HG03045 (cell line): ENCODE data around the gene BRCA1.
"Not testable (repeated sequence)": the region's sequence is repeated elsewhere in the genome, so short reads cannot be mapped to it uniquely, and the experiment has no call there.

ENCODE experiments used
- ATAC-seq: cut with Tn5 transposase; IDR thresholded peaks from one replicate; pipeline ENCODE4 v1.9.1; 2021; ENCODE audit warnings: mild to moderate bottlenecking, moderate library complexity; ENCODE audit not compliant: unreplicated experiment

The BRCA1 gene

DNA sequence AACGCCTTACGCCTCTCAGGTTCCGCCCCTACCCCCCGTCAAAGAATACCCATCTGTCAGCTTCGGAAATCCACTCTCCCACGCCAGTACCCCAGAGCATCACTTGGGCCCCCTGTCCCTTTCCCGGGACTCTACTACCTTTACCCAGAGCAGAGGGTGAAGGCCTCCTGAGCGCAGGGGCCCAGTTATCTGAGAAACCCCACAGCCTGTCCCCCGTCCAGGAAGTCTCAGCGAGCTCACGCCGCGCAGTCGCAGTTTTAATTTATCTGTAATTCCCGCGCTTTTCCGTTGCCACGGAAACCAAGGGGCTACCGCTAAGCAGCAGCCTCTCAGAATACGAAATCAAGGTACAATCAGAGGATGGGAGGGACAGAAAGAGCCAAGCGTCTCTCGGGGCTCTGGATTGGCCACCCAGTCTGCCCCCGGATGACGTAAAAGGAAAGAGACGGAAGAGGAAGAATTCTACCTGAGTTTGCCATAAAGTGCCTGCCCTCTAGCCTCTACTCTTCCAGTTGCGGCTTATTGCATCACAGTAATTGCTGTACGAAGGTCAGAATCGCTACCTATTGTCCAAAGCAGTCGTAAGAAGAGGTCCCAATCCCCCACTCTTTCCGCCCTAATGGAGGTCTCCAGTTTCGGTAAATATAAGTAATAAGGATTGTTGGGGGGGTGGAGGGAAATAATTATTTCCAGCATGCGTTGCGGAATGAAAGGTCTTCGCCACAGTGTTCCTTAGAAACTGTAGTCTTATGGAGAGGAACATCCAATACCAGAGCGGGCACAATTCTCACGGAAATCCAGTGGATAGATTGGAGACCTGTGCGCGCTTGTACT, at the start of gene BRCA1:
Gene BRCA1 (minus strand): TSS at position 232 of the 834 bp plus-strand sequence. CDS start 1,268 bp downstream, outside the sequence.
- peak; percentile 94 for ATAC-seq

DNA sequence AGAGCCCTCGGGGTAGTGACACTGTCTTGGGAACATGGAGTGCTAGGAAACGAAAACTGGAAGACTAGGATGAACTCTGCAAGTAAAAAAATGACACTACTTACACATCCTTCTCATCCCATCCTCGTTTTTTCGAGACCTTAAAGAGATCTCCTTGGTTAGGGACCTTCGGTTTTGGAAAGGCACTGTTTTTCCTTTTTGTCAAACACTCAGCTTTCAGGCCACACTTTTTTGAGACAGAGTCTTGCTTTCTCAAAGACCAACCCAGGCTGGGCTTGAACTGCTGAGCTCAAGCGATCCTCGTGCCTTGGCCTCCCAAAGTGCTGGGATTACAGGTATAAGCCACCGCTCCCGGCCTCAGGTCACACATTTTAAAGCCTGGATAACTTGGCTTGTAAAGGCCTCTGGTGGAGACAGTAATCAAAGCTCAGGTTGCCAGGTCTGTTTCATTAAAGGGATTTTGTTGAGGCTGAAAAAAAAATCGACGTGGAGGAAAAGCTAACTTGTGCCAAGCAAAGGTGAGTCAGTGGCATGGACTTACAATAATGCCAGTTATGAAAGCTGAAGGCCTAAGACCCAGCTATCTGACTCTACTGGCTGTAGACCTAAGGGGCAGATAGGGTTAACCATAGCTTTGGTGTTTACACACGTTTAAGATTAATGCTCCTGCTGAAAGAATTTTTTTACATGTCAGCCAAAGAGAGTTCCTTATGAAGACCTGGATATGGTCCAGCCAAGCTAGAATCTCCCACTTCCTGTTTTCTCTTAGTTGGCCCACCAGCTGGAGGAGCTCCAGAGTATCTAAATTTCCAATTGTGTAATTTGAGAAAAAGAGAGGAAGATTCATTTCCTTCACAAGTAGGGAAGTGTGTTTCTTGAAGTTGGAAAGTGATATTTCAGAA, 46.7 kb upstream of the BRCA1 start:
- ATAC-seq = no peak

DNA sequence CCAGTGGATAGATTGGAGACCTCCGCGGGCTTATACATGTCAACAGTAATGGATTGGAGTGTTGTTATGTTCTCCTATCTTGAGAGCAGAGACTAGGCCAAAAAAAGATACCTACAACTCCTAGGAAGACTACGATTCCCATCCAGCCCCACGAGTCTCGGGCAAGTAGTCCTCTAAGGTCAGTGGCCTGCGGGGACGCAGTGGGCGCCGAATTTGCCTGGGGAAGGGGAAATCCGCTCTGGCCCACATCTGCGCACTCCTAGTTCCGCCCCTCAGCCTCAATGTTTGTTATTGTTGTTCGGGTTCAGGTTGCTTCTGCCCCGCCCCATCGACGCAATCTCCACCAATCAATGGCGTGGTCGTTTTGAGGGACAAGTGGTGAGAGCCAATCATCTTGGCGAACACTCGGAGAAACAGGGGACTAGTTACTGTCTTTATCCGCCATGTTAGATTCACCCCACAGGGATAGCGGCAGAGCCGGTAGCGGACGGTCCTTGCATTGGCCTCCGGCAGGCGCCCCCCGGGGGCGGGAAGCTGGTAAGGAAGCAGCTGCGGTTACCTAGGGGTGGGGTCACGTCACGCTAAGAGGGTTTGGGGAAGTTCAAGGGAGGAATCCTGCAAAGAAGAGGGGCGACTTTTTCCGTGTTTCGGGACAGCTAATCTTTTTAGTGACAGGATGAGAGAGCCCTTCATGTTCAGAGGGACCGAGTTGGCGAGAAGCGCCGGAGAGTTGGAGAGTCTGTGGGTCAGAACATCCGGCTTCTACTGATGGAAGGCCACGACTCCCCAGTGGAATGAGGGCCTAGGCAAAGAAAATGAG, 45.8 kb upstream of the BRCA1 start, which contains the start of gene NBR1:
Gene NBR1 (plus strand): TSS at position 449 of the 820 bp plus-strand sequence. CDS start 4,586 bp downstream, outside the sequence.
- peak; percentile 77 for ATAC-seq

DNA sequence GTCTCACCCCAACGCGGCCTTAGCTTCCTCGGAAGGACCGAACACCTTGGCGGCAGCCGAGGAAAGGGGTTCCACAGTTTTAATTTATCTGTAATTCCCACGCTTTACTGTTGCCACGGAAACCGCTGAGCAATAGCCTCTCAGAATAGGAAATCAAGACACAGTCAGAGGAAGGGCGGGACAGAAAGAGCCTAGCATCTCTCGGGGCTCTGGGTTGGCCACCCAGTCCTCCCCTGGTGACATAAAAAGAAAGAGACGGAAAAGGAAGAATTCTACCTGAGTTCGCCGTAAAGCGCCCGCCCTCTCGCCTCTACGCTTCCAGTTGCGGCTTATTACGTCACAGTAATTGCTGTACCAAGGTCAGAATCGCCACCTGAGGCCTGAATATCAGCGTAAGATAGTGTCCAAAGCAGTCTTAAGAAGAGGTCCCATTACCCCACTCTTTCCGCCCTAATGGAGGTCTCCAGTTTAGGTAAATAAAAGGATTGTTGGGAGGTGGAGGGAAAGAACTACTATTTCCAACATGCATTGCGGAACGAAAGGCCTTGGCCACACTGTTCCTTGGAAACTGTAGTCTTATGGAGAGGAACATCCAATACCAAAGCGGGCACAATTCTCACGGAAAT, 45.1 kb upstream of the BRCA1 start:
- peak; percentile 68 for ATAC-seq

DNA sequence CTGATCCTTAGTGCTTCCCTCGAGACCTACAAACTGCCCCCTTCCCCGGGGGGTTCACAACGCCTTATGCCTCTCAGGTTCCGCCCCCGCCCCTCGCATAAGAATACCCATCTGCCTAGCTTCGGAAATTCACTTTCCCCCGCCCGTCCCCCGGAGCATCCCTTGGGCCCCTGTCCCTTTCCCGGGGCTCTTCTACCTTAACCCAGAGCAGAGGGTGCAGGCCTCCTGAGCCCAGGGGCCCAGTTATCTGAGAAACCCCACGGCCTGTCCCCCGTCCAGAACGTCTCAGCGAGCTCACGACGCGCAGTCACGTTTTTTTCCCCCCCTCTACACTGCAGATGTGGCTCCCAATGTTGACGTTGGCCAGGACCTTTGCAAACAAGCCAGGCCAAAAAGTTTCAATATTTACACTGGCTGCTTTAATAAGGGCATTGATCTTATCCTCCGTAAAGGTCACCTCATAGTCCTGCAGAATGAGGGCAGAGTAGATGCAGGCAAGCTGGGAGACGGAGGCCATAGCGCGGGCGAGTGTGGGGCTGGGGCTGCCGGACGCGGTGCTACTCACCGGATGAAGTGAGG, 44.5 kb upstream of the BRCA1 start:
- ATAC-seq = peak; percentile 17

DNA sequence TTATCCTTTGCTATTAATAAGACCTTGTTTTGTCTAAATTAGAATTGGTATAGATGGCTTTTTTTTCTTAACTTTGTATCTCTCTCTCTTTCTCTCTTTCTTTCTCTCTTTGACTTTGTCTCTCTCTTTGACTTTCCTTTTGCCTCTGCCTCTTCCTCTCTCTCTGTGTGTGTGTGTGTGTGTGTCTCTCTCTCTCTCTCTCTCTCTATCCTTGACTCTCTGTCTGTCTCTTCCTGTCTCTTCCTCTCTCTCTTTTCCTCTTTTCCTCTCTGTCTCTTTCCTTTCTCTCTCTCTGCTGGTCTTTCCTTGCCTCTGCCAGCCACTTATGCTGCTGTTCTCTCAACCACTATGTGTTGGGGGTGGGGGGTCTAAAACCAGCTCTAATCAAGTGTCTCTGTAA, 40.8 kb upstream of the BRCA1 start:
- not testable (repeated sequence) for ATAC-seq

DNA sequence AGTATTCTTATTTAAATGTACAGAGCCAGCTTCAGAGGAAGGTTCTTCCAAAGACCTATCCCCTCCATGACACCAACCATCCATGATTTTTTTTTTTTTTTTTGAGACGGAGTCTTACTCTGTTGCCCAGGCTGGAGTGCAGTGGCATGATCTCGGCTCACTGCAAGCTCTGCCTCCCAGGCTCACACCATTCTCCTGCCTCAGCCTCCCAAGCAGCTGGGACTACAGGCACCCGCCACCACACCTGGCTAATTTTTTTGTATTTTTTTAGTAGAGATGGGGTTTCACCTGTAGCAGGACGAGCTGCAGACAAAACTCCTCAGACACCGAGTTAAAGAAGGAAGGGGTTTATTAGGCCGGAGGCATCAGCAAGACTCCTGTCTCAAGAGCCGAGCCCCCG, 34.8 kb upstream of the BRCA1 start:
- ATAC-seq = not testable (repeated sequence)

DNA sequence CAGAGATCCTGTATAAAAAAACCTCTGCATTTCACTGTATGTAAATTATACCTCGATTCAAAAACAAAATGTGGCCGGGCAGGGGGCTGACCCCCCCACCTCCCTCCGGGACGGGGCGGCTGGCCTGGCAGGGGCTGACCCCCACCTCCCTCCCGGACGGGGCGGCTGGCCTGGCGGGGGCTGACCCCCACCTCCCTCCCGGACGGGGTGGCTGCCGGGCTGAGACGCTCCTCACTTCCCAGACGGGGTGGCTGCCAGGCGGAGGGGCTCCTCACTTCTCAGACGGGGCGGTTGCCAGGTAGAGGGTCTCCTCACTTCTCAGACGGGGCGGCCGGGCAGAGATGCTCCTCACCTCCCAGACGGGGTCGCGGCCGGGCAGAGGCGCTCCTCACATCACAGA, 34.1 kb upstream of the BRCA1 start:
- ATAC-seq = not testable (repeated sequence)

DNA sequence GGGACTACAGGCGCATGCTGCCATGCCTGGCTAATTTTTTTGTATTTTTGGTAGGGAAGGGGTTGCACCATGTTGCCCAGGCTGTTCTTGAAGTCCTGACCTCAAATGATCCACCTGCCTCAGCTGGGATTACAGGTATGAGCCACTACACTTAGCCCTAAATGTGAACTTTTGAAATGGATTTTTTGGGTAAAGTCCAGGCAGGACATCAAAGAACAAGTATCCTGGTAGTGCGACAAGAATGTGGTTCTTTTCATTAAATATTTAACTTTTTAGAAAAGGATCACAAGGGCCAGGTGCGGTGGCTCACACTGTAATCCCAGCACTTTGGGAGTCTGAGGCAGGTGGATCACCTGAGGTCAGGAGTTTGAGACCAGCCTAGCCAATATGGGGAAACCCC, 30.5 kb upstream of the BRCA1 start:
- ATAC-seq = no peak

DNA sequence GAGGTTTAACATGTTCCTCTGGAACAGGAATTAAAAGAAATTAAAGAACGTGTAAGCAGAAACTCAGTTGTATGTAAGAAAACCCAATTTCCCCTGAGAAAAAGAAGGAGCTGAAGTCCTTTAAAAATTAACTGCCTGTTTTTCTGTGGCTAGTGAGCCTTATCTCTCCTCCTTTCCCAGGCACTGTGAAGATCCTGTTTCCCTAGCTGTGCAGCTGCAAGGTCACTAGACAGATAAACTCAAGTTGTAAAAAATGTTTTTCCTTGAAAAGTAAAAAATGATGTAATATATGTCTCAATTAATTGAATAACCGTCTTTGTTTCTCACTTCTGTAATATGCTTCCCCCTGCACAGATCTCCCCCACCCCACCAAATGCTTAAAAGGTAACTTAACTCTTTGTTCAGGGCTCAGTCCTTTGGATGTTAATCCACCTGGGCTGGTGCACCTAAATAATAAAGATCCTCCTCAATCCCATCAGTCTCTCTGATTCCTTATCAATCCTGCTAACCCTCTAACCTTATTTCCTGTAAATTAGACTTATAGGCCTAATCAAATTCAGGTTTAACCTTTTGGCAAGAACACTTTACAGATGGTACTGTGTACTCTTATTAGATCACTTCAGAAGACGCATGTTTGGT, 28.2 kb upstream of the BRCA1 start:
- ATAC-seq = not testable (repeated sequence)

DNA sequence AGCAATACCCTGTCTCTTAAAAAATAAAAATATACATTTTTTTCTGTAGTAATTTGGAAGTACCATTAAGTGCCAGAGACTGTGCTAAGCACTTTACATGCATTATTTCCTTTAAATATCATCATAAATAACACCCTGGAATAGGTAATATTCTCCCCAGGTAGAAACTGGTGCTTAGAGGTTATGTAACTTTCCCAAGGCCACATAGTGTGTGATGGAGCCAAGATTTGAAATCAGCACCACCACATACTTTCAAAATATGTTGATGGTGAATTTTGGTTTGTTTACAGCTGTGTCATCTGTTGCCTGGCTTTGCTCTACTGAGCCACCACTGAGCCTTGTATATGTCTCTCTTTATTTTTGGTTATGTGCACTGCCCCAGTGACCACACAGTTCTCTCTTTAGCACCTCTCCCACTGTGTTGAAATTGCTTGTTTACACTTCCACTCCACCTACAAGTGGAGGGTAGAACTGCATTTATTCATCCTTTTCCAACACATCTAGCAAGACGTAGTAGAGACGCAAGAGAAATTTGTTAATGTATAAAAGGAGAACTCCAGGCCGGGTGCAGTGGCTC, 26.8 kb upstream of the BRCA1 start:
- ATAC-seq = no peak

DNA sequence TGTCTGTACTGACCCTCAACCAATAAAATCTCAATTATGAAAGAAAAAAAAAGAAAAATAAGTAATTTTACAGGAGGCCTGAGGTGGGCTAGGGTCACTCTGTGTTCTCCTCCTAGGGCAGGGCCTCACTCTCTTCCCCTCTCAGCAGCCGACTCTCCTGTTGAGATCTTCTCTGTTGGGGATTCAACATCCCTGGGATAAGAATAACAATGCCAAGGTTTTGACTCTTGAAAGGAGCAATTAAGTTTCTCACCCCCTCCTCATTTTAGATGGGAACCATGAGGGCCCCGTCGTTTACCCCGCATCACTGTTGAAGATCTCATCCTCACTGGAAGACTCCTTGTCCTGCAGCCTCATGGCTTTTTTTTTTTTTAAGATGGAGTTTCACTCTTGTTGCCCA, 21.5 kb upstream of the BRCA1 start:
- no peak for ATAC-seq

DNA sequence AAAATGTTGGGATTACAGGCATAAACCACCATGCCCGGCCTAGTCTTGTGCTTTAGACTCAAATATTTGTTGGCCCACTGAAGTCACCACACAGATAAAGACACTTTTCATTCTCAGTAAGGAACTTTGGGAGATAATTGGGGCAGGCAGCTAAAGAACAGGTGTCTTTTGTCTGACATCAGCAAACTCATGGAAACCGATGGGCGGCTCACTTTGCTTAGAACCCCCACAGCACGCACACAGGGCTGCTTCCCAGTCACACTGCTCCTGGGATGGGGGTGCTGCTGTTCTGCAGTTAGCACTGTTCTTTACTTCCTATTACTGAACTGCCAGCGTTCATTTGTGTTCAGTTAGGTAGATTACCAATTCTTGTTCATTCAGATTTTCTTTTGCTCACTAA, 18.0 kb upstream of the BRCA1 start:
- no peak for ATAC-seq

DNA sequence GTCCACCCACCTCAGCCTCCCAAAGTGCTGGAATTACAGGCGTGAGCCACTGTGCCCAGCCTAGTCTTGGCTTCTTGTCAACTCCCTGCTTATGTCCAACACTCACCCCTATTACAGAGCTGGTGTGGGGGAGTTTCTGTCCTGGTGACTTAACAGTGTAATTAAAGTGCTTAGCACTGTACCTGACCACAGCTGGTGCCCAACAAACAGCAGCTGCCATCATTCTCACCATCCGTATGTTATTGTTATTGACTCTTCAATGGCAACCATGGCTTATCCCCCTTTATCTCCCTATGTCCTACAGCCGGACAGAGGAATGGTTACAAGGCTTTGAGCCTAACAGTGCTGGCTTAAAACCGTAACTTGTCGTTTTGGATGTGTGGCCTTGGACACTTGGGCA, 17.0 kb upstream of the BRCA1 start:
- ATAC-seq = no peak

DNA sequence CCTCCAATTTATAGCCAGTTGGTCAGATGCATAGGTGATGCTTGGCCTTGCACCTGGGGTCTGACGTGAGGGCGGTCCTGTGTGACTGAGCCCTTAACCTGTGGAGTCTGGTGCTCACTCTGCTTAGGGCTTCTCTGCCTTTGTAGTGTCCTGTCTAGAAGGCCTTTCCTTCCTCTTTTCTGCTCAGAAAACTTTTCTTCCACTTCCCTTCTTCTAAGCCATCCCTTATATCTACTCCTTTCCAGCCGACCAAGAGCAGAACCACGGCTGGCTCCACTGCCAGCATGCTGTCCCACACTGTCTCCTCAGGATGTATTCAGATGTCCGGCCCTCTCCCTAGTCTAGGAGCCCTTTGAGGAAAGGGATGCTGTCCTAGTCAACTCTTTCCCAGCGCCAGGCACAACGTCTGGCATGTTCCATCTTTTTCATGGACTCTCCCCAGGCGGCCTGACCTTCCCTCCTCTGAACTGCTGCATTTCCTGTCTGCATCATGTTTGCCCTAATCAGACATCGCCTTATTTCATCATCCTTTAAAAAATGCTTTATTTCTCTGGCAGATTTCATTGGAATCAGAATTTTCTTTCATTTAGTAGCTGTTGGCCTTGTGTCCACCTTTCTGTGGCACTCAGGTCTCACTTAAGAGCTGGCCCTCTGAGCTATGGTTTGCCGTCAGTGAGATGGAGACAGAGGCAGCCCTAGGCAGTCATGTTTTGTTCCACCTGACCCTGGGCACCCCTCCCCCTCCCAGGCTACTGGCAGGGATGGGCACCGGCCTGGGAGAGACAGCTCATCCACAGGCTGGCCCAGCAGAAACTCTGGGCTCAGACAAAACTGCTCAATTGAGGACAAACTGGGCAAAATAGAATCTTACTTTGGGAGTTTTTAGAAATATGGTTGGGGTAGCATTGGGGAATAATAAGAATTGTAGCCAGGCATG, 15.5 kb upstream of the BRCA1 start:
- no peak for ATAC-seq

DNA sequence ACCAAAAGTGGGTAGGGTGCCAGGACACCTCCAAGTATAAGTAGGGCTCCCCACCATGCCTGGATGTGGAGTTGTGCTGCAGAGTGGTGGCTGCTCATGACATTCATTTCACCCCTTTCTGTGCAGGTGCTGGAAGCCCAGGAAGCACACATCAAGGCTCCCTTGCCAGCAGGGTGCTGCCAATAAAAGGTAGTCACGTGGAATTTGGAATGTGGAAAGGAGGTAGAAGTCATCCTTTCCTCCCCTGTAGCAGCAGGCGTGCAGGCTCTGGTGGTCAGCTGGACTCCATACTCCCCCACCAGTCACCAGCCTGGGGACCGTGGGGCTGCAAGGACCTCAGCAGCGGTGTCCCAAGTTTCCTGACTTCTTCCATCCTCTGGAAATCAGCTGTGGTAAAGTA, 13.4 kb upstream of the BRCA1 start:
- not testable (repeated sequence) for ATAC-seq

DNA sequence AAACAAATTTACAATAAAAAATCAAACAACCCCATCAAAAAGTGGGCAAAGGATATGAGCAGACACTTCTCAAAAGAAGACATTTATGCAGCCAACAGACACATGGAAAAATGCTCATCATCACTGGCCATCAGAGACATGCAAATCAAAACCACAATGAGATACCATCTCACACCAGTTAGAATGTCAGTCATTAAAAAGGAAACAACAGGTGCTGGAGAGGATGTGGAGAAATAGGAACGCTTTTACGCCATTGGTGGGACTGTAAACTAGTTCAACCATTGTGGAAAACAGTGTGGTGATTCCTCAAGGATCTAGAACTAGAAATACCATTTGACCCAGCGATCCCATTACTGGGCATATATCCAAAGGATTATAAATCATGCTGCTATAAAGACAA, 11.4 kb upstream of the BRCA1 start:
- not testable (repeated sequence) for ATAC-seq

DNA sequence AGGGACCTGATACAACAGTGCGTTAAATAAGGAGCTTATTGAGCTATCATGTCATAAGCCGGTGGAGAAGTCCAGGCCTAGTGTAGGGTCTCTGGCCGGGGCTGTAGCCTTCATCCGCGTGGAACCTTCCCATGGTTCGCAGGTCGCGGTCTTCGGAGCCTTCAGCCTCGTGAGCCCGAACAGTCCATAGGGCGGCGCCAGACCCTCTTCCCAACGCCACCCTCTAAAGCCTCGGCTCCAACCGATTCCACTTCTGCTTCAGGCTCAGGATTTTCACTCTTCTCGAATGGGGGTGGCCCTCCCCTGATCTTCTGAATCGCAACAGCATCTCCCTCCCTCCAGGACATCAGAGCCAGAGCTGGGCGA, 10.3 kb upstream of the BRCA1 start:
- ATAC-seq = no peak
